ENCODE data around the gene POMZP3.
A peak's percentile ranks its signal among the peaks of the same experiment; 100 is the strongest.
"Not testable (repeated sequence)": the region's sequence is repeated elsewhere in the genome, so short reads cannot be mapped to it uniquely, and the experiment has no call there.

Gene POMZP3

GRCh38 chr7:76591602-76592304 is 35.3 kb downstream of the POMZP3 start:
- DNase-seq (ENCODE audit: low read depth, low spot score) = not testable (repeated sequence)

DNA sequence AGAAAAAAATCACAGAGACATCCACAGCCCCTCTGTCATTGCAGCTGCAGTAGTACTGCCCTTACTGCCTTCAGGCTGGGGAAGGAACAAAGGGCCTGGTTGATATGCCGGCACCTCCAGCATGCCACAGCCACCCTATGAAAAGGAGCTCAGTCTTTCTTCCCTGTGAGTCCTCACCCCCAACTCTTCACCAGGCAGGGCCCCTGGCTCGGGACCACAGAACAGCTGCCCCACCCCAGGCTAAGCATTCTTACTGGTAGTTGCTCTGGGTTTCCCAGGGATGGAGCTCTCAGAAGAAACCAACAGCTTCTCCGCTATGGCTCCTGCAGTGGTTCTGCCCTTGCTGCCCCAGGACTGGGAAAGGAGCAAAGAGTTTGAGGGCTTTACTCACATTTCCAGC is 36.0 kb downstream of the POMZP3 start:
- DNase-seq (ENCODE audit: low read depth, low spot score); H3K4me3 ChIP-seq (ENCODE audit: low read length): not testable (repeated sequence)

More at GRCh38 chr7:76591602-76592304, 35.3 kb downstream of the POMZP3 start:
- H3K4me3 ChIP-seq (ENCODE audit: low read length) = not testable (repeated sequence)

DNA sequence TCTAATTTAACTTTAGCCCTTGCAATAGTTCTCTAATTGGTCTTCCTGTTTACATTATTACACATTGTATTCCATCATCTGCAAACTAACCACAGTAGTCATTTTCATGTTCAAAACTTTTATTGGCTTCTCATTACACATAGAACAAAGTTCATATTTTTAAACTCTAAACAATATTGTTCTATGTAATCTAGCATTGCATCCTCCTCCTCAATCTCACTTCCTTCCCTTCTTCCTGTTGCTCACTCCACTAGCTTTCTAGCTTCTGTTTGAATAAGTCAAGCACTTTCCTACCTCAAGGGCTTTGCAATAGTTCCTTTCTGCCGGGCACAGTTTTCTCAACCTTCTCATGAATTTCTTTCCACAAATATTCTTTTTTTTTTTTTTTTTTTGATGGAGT is 38.5 kb downstream of the POMZP3 start:
- not testable (repeated sequence) for H3K4me3 ChIP-seq (ENCODE audit: low read length); DNase-seq (ENCODE audit: low read depth, low spot score)

DNA sequence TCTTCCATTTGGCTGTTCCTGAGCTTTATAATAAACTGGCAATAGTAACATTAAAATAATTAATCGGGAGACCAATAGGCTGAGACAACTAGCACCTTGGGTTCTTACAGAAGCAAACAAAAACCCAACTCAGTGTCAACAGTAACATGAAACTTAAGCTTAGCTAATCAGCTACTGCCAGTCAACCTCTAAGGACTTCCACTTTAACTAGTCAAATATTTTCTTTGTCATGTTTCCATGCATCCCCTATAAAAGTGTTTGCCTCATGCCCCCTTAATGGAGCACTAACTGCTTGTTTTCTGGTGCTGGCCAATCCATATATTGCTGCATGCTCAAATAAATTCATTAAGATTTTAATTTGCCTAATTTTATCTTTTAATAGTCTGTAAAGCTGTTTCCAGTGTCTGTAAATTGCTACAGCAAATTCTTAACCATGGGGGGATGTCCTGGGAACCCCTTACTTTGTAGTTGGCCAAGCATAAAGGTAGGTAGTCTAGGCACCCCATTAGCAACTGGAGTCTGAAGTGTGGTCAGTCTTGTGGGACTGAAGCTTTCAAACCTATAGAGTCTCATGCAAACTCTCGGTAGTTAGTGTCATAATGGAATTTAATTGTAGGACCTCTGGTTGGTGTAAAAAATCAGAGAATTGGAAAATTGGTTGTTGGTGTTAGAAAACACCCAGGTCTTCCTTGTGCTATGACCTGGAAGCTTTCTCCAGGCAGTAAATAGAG is 40.3 kb downstream of the POMZP3 start:
- DNase-seq (ENCODE audit: low read depth, low spot score); H3K4me3 ChIP-seq (ENCODE audit: low read length): not testable (repeated sequence)

GRCh38 chr7:76583636-76584281 is 43.3 kb downstream of the POMZP3 start:
- not testable (repeated sequence) for H3K4me3 ChIP-seq (ENCODE audit: low read length)
- DNase-seq (ENCODE audit: low read depth, low spot score) = peak; percentile 31

DNA sequence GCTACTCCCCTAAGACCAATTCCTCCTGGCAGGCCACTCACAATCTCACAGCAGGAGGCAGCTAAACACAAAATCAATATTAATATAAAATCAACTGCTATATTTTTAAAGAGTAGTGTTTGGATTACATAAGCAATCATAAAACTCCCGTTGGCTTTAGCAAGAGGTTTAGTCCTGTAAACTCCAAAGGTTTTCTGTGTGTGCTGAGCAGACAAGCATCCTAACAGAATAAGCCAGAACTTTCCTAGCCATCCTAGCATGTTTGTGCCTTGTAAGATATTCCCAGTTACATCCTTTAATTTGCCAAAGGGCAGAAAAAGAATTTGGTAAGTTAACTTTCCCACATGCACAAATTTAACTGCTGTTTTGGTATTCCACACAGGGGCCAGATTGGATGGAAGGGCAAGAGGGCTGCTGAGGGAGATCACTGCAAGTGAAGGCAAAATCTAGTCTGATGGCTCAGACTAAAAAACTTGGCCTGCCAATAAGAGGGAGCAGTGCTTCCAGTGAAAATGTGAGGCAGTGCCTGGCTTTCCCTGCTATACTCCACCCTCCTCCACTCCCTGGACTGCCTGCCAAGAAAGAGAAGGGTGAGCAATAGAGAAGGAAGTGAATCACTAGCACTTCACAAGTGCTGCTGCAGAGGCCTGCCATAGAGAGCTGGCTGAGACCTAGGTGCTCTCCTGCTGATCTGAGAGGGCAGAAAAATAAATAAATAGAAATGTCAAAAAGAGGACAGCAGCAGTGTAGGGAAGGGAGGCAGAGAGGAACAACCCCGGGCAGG is 44.0 kb downstream of the POMZP3 start:
- DNase-seq (ENCODE audit: low read depth, low spot score); H3K4me3 ChIP-seq (ENCODE audit: low read length): not testable (repeated sequence)

DNA sequence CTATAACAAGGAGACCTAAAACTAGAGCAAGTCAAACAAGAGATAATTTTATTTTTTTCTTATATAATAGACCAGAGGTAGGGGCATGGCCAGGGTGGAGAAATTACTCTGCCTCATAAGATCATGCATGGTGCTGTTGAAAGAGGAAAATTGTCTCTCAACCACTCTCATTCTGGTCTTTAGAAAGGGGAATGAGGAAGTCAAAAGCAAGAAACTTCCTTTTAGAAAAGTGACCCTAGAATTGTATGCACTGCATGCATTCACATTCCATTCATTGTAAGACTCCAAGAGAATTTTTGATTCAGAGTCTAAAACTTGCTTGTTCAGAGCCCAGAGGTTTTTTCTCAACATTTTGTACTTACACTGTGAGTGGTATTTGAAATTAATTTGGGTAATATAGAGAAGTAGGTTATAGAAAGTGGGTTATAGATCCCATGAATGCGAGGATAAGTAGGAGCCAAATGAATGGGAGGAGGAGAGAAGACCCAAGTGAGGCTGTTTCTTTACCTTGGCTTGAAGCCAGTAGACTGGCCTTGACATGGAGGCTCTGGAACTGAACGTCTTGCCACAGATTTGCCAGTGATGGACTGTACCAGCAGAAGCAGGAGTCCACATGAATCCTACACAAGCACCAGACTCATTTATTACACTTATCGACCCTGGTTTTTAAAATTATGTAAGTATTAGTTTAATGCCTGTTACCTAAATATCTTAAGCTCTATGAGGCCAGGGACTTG is 51.0 kb downstream of the POMZP3 start:
- not testable (repeated sequence) for DNase-seq (ENCODE audit: low read depth, low spot score); H3K4me3 ChIP-seq (ENCODE audit: low read length)

- not testable (repeated sequence) for H3K4me3 ChIP-seq (ENCODE audit: low read length); DNase-seq (ENCODE audit: low read depth, low spot score)
Observed at GRCh38 chr7:76575431-76575830, 51.6 kb downstream of the POMZP3 start.

DNA sequence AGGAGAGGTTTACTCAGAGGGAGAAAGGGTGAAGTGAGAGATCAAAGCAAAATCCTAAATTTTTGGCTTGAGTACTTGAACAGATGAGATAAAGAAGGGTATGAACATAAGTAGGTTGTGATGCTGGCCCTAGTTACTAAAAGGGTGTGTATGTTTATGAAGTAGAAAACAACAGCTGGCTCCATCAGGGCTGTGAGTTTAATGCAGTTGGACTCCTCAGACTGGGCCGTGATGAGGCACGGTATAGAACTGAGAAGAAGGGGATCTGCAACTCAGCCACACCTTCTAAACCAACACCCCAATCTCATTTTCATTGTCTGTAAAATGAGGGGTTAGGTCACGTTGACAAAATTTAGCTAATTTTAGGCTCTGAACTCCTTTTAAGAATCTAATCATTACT is 54.8 kb downstream of the POMZP3 start:
- DNase-seq (ENCODE audit: low read depth, low spot score); H3K4me3 ChIP-seq (ENCODE audit: low read length): not testable (repeated sequence)

DNA sequence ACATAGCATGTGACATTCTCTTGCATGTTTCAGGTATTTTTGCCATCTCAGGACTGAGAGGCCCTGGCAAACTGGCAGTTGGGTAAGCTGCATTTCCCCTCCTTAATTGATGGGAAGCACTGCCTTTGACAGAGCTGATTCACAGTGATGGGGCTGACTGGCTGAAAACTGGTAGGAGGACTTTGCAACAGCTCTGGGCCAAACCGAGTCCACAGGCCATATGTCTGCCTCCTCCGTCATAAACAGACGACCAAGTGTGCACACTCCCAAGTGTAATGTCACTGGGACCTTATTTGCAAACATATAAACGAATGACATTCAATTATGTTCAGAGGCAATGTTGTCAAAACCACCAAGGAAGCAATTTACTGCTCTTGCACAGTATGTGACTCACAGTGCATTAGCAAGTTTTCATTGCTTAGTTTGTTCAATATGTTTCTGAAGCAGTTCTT is 56.7 kb downstream of the POMZP3 start:
- not testable (repeated sequence) for H3K4me3 ChIP-seq (ENCODE audit: low read length); DNase-seq (ENCODE audit: low read depth, low spot score)

GRCh38 chr7:76568742-76569141 is 58.3 kb downstream of the POMZP3 start:
- not testable (repeated sequence) for DNase-seq (ENCODE audit: low read depth, low spot score); H3K4me3 ChIP-seq (ENCODE audit: low read length)

DNA sequence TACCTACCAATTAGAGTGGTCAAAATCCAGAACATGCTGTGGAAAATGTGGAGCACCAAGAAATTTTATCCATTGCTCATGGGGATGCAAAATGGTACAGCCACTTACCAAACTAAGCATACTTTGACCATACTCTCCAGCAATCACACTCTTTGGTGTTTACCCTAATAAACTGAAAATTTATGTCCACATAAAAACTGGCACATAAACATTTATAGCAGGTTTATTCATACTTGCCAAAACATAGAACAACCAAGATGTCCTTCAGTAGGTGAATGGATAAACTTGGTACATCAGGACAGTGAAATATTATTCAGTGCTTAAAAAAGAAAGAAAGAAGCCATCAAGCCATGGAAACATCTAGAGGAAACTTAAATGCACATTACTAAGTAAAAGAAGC is 59.3 kb downstream of the POMZP3 start:
- not testable (repeated sequence) for H3K4me3 ChIP-seq (ENCODE audit: low read length); DNase-seq (ENCODE audit: low read depth, low spot score)

DNA sequence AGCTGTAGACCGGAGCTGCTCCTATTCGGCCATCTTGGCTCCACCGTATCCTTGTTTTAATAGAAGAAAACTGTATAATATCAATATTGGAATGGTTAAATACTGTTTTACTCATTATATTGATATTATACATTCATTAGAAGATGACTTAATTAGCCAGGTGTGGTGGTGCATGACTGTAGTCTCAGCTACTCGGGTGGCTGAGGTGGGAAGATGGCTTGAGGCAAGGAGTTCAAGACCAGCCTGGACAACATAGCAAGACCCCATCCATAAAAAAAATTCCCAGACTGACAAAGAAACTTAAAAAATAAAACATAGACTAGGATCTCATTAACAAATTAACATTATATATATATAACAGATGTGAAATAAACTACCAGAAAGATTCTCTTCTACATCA is 59.8 kb downstream of the POMZP3 start:
- DNase-seq (ENCODE audit: low read depth, low spot score); H3K4me3 ChIP-seq (ENCODE audit: low read length): not testable (repeated sequence)

GRCh38 chr7:76565001-76565400 is 62.1 kb downstream of the POMZP3 start:
- not testable (repeated sequence) for DNase-seq (ENCODE audit: low read depth, low spot score); H3K4me3 ChIP-seq (ENCODE audit: low read length)

- DNase-seq (ENCODE audit: low read depth, low spot score); H3K4me3 ChIP-seq (ENCODE audit: low read length): not testable (repeated sequence)
Observed at GRCh38 chr7:76561342-76561741, 65.7 kb downstream of the POMZP3 start.

GRCh38 chr7:76560157-76560556 is 66.9 kb downstream of the POMZP3 start:
- not testable (repeated sequence) for DNase-seq (ENCODE audit: low read depth, low spot score); H3K4me3 ChIP-seq (ENCODE audit: low read length)
